ENCODE data around the gene CNGB1.

- TF ChIP-seq ZNF263 (CRISPR knock-in tag; IDR thresholded peaks at IDR 0.05) (no peak), ETV5 (CRISPR knock-in tag; IDR thresholded peaks at IDR 0.05; ENCODE audit: borderline replicate concordance) (no peak)
Observed at GRCh38 chr16:57870753-57871454, 100.0 kb downstream of the CNGB1 start.

Measured in HepG2 (cell line).